GM11168 (cell line): ENCODE data around the gene FAM171A2.

Experiments used
- in situ Hi-C: fragments of 300-500 bp; cut with MboI; formaldehyde crosslinking; loops from one replicate; pipeline ENCODE4 v1.12.0; 2022; ENCODE audit warnings: low sequenced_read_pairs; ENCODE audit not compliant: unreplicated experiment

FAM171A2 gene

GRCh38 chr17:44362459-44362948 lies 1.1 kb downstream of the FAM171A2 start:
- in situ Hi-C loops: no loop called here

GRCh38 chr17:44361292-44362260 lies 2.1 kb downstream of the FAM171A2 start:
- in situ Hi-C loops: no loop called here

- in situ Hi-C loops: no loop called here
Observed at GRCh38 chr17:44360826-44361225, 2.8 kb downstream of the FAM171A2 start.

- in situ Hi-C loops: no loop called here
Observed at GRCh38 chr17:44360144-44360533, 3.5 kb downstream of the FAM171A2 start.

GRCh38 chr17:44359458-44360143 lies 4.1 kb downstream of the FAM171A2 start:
- in situ Hi-C loops: no loop called here

GRCh38 chr17:44359006-44359405 lies 4.6 kb downstream of the FAM171A2 start:
- in situ Hi-C loops: no loop called here

- in situ Hi-C loops: no loop called here
Observed at GRCh38 chr17:44358066-44358465, 5.6 kb downstream of the FAM171A2 start.

- in situ Hi-C loops: no loop called here
Observed at GRCh38 chr17:44356241-44356640, 7.4 kb downstream of the FAM171A2 start.

- in situ Hi-C loops: no loop called here
Observed at GRCh38 chr17:44355642-44356099, 8.0 kb downstream of the FAM171A2 start.

- in situ Hi-C loops: no loop called here
Observed at GRCh38 chr17:44354582-44355561, 8.8 kb downstream of the FAM171A2 start.

- in situ Hi-C loops: no loop called here
Observed at GRCh38 chr17:44353672-44354331, 9.9 kb downstream of the FAM171A2 start.

GRCh38 chr17:44352828-44353671 lies 10.6 kb downstream of the FAM171A2 start:
- in situ Hi-C loops: no loop called here

- in situ Hi-C loops: no loop called here
Observed at GRCh38 chr17:44351961-44352827, 11.5 kb downstream of the FAM171A2 start.

- in situ Hi-C loops: no loop called here
Observed at GRCh38 chr17:44351464-44351863, 12.2 kb downstream of the FAM171A2 start.

GRCh38 chr17:44350733-44351226 lies 12.9 kb downstream of the FAM171A2 start:
- in situ Hi-C loops: no loop called here

GRCh38 chr17:44349553-44350070 lies 14.0 kb downstream of the FAM171A2 start:
- in situ Hi-C loops: no loop called here

- in situ Hi-C loops: no loop called here
Observed at GRCh38 chr17:44348988-44349364, 14.7 kb downstream of the FAM171A2 start.
